ENCODE data around the gene UBAP1L.

GRCh38 chr15:65084500-65085206, 30.3 kb downstream of the UBAP1L start:
- no peak for TF ChIP-seq POLR2AphosphoS5 (IDR thresholded peaks at IDR 0.05; ENCODE audit: low read depth, low read length)
- TF ChIP-seq POLR2A (IDR thresholded peaks at IDR 0.05; ENCODE audit: low read depth, low read length), result no peak
- no peak for TF ChIP-seq TAF1 (IDR thresholded peaks at IDR 0.05; ENCODE audit: borderline replicate concordance, low read depth, low read length)

Data from GM12892 (cell line).